ENCODE data around the gene NRP1.

The NRP1 gene

GRCh38 chr10:33270971-33271370, 63.5 kb downstream of the NRP1 start:
- TF ChIP-seq FOXM1 (IDR thresholded peaks at IDR 0.05; ENCODE audit: borderline replicate concordance, low read depth), result no peak
- TF ChIP-seq EP300 (IDR thresholded peaks at IDR 0.05; ENCODE audit: borderline replicate concordance), result no peak
- no peak for TF ChIP-seq CREB1 (IDR thresholded peaks at IDR 0.05; ENCODE audit: low read depth)
- no peak for TF ChIP-seq TAF1 (IDR thresholded peaks at IDR 0.05; ENCODE audit: low read depth)
- no peak for TF ChIP-seq MAX (IDR thresholded peaks at IDR 0.05)
- no peak for TF ChIP-seq RAD21 (IDR thresholded peaks at IDR 0.05; ENCODE audit: low read depth)
- TF ChIP-seq TCF12 (IDR thresholded peaks at IDR 0.05; ENCODE audit: low read depth), result no peak
- TF ChIP-seq YY1 (IDR thresholded peaks at IDR 0.05; ENCODE audit: low read depth), result no peak
- no peak for TF ChIP-seq NFIC (IDR thresholded peaks at IDR 0.05)
- TF ChIP-seq TEAD4 (IDR thresholded peaks at IDR 0.05), result no peak
- no peak for TF ChIP-seq EGR1 (IDR thresholded peaks at IDR 0.05)

DNA sequence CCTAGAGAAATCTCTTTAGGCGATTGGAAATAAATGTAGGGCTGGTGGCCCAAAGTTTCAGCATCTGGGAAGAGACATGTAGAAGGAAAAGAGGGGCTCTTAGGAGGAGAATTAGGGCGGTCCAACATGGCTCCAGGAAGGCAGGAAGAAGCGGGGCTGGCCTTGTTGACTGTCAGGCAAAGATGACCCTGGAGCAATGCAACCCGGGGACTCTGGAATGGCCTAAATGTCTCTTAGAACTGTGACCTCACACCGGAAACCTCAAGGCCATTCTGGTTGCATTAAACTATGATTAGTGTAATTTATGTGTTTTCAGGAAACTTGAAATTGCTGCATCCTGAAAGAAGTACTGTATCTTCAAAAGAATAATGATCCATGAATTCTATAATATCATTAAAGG, 66.8 kb downstream of the NRP1 start:
- TF ChIP-seq EGR1 (IDR thresholded peaks at IDR 0.05) (no peak), YY1 (IDR thresholded peaks at IDR 0.05; ENCODE audit: low read depth) (no peak), MAX (IDR thresholded peaks at IDR 0.05) (no peak), TEAD4 (IDR thresholded peaks at IDR 0.05) (no peak), ZBTB7A (IDR thresholded peaks at IDR 0.05; ENCODE audit: low read depth) (no peak), TCF12 (IDR thresholded peaks at IDR 0.05; ENCODE audit: low read depth) (no peak), CEBPB (IDR thresholded peaks at IDR 0.05) (no peak), RAD21 (IDR thresholded peaks at IDR 0.05; ENCODE audit: low read depth) (no peak), CREB1 (IDR thresholded peaks at IDR 0.05; ENCODE audit: low read depth) (no peak), NFIC (IDR thresholded peaks at IDR 0.05) (no peak), FOXM1 (IDR thresholded peaks at IDR 0.05; ENCODE audit: borderline replicate concordance, low read depth) (no peak), TAF1 (IDR thresholded peaks at IDR 0.05; ENCODE audit: low read depth) (no peak), EP300 (IDR thresholded peaks at IDR 0.05; ENCODE audit: borderline replicate concordance) (no peak)
- TF ChIP-seq, protein P1, sequence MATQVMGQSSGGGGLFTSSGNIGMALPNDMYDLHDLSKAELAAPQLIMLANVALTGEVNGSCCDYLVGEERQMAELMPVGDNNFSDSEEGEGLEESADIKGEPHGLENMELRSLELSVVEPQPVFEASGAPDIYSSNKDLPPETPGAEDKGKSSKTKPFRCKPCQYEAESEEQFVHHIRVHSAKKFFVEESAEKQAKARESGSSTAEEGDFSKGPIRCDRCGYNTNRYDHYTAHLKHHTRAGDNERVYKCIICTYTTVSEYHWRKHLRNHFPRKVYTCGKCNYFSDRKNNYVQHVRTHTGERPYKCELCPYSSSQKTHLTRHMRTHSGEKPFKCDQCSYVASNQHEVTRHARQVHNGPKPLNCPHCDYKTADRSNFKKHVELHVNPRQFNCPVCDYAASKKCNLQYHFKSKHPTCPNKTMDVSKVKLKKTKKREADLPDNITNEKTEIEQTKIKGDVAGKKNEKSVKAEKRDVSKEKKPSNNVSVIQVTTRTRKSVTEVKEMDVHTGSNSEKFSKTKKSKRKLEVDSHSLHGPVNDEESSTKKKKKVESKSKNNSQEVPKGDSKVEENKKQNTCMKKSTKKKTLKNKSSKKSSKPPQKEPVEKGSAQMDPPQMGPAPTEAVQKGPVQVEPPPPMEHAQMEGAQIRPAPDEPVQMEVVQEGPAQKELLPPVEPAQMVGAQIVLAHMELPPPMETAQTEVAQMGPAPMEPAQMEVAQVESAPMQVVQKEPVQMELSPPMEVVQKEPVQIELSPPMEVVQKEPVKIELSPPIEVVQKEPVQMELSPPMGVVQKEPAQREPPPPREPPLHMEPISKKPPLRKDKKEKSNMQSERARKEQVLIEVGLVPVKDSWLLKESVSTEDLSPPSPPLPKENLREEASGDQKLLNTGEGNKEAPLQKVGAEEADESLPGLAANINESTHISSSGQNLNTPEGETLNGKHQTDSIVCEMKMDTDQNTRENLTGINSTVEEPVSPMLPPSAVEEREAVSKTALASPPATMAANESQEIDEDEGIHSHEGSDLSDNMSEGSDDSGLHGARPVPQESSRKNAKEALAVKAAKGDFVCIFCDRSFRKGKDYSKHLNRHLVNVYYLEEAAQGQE (IDR thresholded peaks at IDR 0.05; ENCODE audit: low read depth), result no peak
- TF ChIP-seq, protein P2, sequence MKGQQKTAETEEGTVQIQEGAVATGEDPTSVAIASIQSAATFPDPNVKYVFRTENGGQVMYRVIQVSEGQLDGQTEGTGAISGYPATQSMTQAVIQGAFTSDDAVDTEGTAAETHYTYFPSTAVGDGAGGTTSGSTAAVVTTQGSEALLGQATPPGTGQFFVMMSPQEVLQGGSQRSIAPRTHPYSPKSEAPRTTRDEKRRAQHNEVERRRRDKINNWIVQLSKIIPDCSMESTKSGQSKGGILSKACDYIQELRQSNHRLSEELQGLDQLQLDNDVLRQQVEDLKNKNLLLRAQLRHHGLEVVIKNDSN (IDR thresholded peaks at IDR 0.05), result no peak

- no peak for TF ChIP-seq ZBTB7A (IDR thresholded peaks at IDR 0.05; ENCODE audit: low read depth)
- no peak for TF ChIP-seq TAF1 (IDR thresholded peaks at IDR 0.05; ENCODE audit: low read depth)
- no peak for TF ChIP-seq FOXM1 (IDR thresholded peaks at IDR 0.05; ENCODE audit: borderline replicate concordance, low read depth)
- TF ChIP-seq MAX (IDR thresholded peaks at IDR 0.05), result no peak
- no peak for TF ChIP-seq CEBPB (IDR thresholded peaks at IDR 0.05)
- no peak for TF ChIP-seq NFIC (IDR thresholded peaks at IDR 0.05)
- no peak for TF ChIP-seq TEAD4 (IDR thresholded peaks at IDR 0.05)
- no peak for TF ChIP-seq CREB1 (IDR thresholded peaks at IDR 0.05; ENCODE audit: low read depth)
Observed at GRCh38 chr10:33265621-33266020, 68.8 kb downstream of the NRP1 start.

DNA sequence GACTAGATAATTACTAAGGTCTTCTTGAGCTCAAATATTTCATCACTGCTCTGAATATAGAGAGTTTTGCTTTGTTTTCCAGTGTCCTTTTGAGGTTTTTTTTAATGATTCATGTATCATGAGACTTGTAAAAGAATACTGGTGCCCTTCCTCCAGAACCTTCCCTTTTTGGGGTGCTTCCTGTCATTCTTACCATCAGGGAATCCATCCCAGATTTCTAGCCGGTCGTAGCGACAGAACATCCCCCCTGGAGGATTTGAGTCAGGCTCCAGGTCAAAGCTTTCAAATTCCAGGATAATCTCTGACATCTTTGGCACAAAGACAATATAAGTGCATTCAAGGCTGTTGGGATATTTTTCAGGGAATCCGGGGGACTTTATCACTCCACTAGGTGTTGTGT, 71.0 kb downstream of the NRP1 start:
- TF ChIP-seq, protein P1 (IDR thresholded peaks at IDR 0.05; ENCODE audit: low read depth), result no peak
- TF ChIP-seq TCF12 (IDR thresholded peaks at IDR 0.05; ENCODE audit: low read depth) (no peak), CEBPB (IDR thresholded peaks at IDR 0.05) (no peak), FOXM1 (IDR thresholded peaks at IDR 0.05; ENCODE audit: borderline replicate concordance, low read depth) (no peak), EP300 (IDR thresholded peaks at IDR 0.05; ENCODE audit: borderline replicate concordance) (no peak)

DNA sequence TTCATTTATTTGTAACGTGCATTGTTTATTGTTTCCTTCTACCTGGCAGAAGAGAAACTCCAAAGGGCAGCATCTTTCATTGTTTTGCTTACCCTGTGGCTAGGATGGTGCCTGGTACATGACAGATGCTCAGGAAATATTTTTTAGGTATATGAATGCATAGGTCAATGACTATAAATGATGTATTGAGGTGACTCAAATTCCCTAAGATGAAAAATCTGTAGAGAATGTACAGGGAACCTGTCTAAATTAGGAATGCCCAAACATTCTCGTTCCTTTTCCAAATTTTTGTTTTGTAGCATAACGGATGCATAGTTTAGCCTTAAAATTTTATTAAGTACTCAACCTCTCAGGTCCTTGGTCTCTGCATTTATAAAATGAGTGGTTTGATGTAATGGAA, 71.6 kb downstream of the NRP1 start:
- TF ChIP-seq TCF12 (IDR thresholded peaks at IDR 0.05; ENCODE audit: low read depth), result no peak
- TF ChIP-seq FOXM1 (IDR thresholded peaks at IDR 0.05; ENCODE audit: borderline replicate concordance, low read depth), result no peak
- TF ChIP-seq EGR1 (IDR thresholded peaks at IDR 0.05), result no peak
- TF ChIP-seq NFIC (IDR thresholded peaks at IDR 0.05), result no peak
- no peak for TF ChIP-seq MAX (IDR thresholded peaks at IDR 0.05)
- TF ChIP-seq RAD21 (IDR thresholded peaks at IDR 0.05; ENCODE audit: low read depth), result no peak
- TF ChIP-seq CEBPB (IDR thresholded peaks at IDR 0.05), result no peak
- no peak for TF ChIP-seq CREB1 (IDR thresholded peaks at IDR 0.05; ENCODE audit: low read depth)
- no peak for TF ChIP-seq TAF1 (IDR thresholded peaks at IDR 0.05; ENCODE audit: low read depth)
- no peak for TF ChIP-seq YY1 (IDR thresholded peaks at IDR 0.05; ENCODE audit: low read depth)
- TF ChIP-seq, protein P1 (IDR thresholded peaks at IDR 0.05; ENCODE audit: low read depth), result no peak
- no peak for TF ChIP-seq TEAD4 (IDR thresholded peaks at IDR 0.05)
- TF ChIP-seq, protein P2 (IDR thresholded peaks at IDR 0.05), result no peak
- TF ChIP-seq ZBTB7A (IDR thresholded peaks at IDR 0.05; ENCODE audit: low read depth), result no peak
- TF ChIP-seq EP300 (IDR thresholded peaks at IDR 0.05; ENCODE audit: borderline replicate concordance), result no peak
